Ishikawa (cell line): ENCODE results near the gene KNOP1.

ENCODE experiments used
- CEBPB ChIP-seq: IDR thresholded peaks from 2 replicates; pipeline ENCODE4 v1.6.1; 2012
- CREB1 ChIP-seq: IDR thresholded peaks from 2 replicates; pipeline ENCODE4 v1.6.1; 2012; ENCODE audit warnings: low read depth
- EGR1 ChIP-seq: IDR thresholded peaks from 2 replicates; pipeline ENCODE4 v1.6.1; 2012
- EP300 ChIP-seq: IDR thresholded peaks from 2 replicates; pipeline ENCODE4 v1.6.1; 2012; ENCODE audit warnings: borderline replicate concordance
- FOXM1 ChIP-seq: IDR thresholded peaks from 2 replicates; pipeline ENCODE4 v1.6.1; 2012; ENCODE audit warnings: low read depth, borderline replicate concordance
- NFIC ChIP-seq: IDR thresholded peaks from 2 replicates; pipeline ENCODE4 v1.6.1; 2012
- RAD21 ChIP-seq: IDR thresholded peaks from 2 replicates; pipeline ENCODE4 v1.6.1; 2012; ENCODE audit warnings: low read depth
- TAF1 ChIP-seq: IDR thresholded peaks from 2 replicates; pipeline ENCODE4 v1.6.1; 2012; ENCODE audit warnings: low read depth, mild to moderate bottlenecking
- TCF12 ChIP-seq: IDR thresholded peaks from 2 replicates; pipeline ENCODE4 v1.6.1; 2012; ENCODE audit warnings: low read depth
- TEAD4 ChIP-seq: IDR thresholded peaks from 2 replicates; pipeline ENCODE4 v1.6.1; 2012
- YY1 ChIP-seq: IDR thresholded peaks from 2 replicates; pipeline ENCODE4 v1.6.1; 2012; ENCODE audit warnings: low read depth
- ZBTB7A ChIP-seq: IDR thresholded peaks from 2 replicates; pipeline ENCODE4 v1.6.1; 2012; ENCODE audit warnings: low read depth
- TF ChIP-seq, protein P1 (sequence below): IDR thresholded peaks from 2 replicates; pipeline ENCODE4 v1.6.1; 2012
- TF ChIP-seq, protein P2 (sequence below): IDR thresholded peaks from 2 replicates; pipeline ENCODE4 v1.6.1; 2012; ENCODE audit warnings: low read depth, mild to moderate bottlenecking
- TF ChIP-seq, protein P3 (sequence below): IDR thresholded peaks from 2 replicates; pipeline ENCODE4 v1.6.1; 2012

The KNOP1 gene

DNA sequence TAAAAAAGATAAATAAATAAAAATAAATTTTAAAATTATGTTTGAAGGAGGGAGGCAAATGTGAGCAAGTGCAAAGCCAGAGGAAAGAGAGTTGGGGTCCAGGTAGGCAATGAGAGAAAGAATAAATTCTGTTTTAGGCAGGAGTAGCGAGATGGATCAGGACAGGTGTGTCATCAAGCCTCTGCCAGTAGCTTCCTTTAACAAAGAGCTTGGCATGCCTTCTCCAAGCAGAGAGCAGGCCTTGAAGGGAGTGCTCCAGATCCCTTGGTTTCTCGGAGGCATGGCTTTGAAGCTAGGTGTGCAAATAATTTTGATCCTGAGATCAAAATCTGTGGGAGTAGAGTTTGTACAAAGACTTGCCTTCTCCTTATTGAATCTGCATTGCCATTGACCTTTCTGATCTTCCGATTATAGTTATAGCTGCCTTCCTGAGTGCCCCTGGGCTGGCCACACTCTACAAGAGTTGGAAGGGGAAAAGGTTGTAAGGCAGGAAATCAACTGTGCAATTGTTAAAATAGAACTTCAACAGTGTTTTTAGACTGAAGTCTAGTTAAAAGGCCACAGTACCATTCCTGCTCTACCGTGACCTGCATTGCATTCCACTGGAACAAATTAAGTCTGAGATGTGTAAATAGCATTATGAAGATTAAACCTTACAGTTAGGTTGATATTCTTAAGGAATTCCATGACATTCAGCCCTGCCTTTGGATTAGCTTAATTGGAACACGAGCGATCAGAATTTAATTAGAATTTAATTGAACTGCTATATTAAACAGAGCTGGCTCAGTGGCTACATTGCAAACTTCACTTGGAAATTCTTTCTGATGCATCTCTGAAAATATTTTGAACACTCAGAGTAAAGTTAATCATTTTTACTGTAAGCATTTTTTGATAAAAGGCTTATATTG lies 33.7 kb upstream of the KNOP1 start:
- TF ChIP-seq ZBTB7A: no peak
- TF ChIP-seq RAD21: no peak
- no peak for TF ChIP-seq CEBPB
- TF ChIP-seq TEAD4: no peak
- no peak for TF ChIP-seq CREB1
- TF ChIP-seq YY1: no peak
- no peak for TF ChIP-seq FOXM1
- no peak for TF ChIP-seq NFIC
- TF ChIP-seq, protein P1, sequence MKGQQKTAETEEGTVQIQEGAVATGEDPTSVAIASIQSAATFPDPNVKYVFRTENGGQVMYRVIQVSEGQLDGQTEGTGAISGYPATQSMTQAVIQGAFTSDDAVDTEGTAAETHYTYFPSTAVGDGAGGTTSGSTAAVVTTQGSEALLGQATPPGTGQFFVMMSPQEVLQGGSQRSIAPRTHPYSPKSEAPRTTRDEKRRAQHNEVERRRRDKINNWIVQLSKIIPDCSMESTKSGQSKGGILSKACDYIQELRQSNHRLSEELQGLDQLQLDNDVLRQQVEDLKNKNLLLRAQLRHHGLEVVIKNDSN: no peak
- no peak for TF ChIP-seq EGR1
- TF ChIP-seq EP300: no peak
- TF ChIP-seq, protein P2, sequence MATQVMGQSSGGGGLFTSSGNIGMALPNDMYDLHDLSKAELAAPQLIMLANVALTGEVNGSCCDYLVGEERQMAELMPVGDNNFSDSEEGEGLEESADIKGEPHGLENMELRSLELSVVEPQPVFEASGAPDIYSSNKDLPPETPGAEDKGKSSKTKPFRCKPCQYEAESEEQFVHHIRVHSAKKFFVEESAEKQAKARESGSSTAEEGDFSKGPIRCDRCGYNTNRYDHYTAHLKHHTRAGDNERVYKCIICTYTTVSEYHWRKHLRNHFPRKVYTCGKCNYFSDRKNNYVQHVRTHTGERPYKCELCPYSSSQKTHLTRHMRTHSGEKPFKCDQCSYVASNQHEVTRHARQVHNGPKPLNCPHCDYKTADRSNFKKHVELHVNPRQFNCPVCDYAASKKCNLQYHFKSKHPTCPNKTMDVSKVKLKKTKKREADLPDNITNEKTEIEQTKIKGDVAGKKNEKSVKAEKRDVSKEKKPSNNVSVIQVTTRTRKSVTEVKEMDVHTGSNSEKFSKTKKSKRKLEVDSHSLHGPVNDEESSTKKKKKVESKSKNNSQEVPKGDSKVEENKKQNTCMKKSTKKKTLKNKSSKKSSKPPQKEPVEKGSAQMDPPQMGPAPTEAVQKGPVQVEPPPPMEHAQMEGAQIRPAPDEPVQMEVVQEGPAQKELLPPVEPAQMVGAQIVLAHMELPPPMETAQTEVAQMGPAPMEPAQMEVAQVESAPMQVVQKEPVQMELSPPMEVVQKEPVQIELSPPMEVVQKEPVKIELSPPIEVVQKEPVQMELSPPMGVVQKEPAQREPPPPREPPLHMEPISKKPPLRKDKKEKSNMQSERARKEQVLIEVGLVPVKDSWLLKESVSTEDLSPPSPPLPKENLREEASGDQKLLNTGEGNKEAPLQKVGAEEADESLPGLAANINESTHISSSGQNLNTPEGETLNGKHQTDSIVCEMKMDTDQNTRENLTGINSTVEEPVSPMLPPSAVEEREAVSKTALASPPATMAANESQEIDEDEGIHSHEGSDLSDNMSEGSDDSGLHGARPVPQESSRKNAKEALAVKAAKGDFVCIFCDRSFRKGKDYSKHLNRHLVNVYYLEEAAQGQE: no peak
- no peak for TF ChIP-seq TAF1
- TF ChIP-seq, protein P3, sequence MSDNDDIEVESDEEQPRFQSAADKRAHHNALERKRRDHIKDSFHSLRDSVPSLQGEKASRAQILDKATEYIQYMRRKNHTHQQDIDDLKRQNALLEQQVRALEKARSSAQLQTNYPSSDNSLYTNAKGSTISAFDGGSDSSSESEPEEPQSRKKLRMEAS: no peak
- TF ChIP-seq TCF12: no peak

DNA sequence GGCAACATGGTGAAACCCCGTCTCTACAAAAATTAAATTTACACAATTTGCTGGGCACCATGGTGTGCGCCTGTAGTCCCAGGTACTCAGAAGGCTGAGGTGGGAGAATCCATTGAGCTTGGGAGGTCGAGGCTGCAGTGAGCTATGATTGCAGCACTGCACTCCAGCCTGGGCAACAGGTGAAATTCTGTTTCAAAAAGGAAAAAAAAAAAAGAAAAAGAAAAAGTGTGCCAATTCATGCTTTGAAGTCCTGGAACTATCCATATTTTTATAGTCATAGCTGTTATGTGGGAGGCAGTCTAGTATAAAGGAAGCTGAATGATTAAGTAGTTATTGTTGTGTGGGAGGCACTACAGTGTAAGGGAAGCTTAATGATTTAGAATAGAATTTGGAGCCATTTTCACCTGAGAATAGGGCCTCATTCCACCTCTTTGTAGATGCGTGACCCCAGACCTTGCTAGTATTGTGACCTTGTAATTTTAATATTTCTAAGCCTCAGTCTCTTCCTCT lies 31.6 kb upstream of the KNOP1 start:
- TF ChIP-seq, protein P2: no peak
- no peak for TF ChIP-seq ZBTB7A
- no peak for TF ChIP-seq FOXM1
- TF ChIP-seq NFIC: no peak
- TF ChIP-seq EGR1: no peak
- TF ChIP-seq, protein P1: no peak
- no peak for TF ChIP-seq TEAD4
- no peak for TF ChIP-seq TCF12
- TF ChIP-seq TAF1: no peak

DNA sequence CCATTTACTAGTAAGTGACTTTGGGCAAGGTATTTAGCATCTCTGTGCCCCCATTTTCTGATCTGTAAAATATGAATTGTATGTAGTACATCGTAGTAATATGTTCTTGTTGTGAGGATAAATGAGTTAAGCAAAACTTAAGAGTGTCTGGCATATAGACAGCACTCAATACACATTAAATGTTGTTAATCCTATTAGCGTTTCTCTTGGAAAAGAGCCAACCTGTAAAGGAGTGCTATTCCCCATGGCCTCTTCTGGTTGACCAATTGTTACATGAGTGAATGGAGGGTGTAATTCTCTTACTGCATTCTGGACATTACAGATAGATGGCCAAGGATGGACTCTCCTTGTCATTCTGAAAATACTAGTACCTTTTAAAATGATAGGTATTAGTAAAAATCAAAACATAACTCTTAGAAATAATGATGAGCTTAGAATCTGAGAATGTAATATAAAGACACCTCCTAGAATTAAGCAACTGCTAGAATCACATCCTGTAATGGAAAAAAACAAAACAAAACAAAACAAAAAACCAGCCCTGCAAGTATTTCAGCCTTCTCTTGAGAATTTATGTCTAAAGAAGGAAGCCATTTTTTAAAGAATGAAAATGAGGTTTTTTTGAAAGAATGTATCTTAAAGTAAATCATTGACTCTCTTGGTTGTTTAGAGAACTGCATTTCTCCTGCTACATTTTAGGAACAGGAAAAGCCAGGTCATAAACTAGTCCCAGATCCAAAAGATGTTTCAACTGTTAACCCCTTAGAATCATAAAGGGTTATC lies 30.6 kb upstream of the KNOP1 start:
- TF ChIP-seq, protein P2: no peak
- TF ChIP-seq NFIC: no peak
- no peak for TF ChIP-seq EGR1
- TF ChIP-seq CREB1: no peak

DNA sequence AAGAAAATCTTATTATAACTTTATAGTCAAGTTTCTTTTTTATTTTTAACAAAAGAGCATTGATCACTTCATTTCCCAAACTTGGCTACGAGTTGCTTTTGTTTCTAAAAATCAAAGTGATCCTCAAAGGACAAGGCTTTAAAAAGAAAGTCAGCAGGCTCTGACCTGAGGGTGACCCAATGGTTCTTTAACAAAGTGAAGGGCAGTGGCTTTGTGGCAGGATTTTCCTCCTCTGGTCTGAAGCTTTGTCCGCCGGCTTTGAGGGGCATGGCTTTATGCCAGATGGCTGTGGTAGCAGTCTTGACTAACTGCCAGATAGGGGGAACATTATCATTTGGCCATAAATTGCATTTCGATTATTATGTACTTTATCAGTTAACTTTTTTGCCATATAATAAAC lies 28.5 kb upstream of the KNOP1 start:
- TF ChIP-seq CEBPB (no peak), RAD21 (no peak), EP300 (no peak), NFIC (no peak), CREB1 (no peak), ZBTB7A (no peak), TEAD4 (no peak), TCF12 (no peak), TAF1 (no peak), FOXM1 (no peak)
- TF ChIP-seq, protein P1: no peak
- TF ChIP-seq, protein P3: no peak
- TF ChIP-seq, protein P2: no peak
